B cell (primary cell): ENCODE results near the gene TLE6. TPM values are rescaled to one million over a fixed set of nuclear protein-coding genes. Genes with fewer than 3 reads are reported as not detected.

Experiments used
- ATAC-seq: fragments of 200-7000 bp; cut with Tn5 transposase; one replicate; pipeline ENCODE4 v1.10.0; 2021; ENCODE audit warnings: low read depth, mild to moderate bottlenecking, moderate number of reproducible peaks, moderate library complexity
- CTCF ChIA-PET: fragments of 350-600 bp; sonication (Branson Sonifier 250); formaldehyde crosslinking; loops from one replicate; lab custom pipeline; 2021; ENCODE audit warnings: antibody characterized with exemption, inconsistent platforms; lab: Charles Lee
- POLR2A ChIA-PET: fragments of 350-600 bp; sonication (Branson Sonifier 250); formaldehyde crosslinking; loops from one replicate; lab custom pipeline; 2021; ENCODE audit warnings: antibody characterized with exemption; lab: Charles Lee
- DNase-seq: peaks from one replicate; pipeline ENCODE4 v3.0.0; 2013
- H2AFZ ChIP-seq: 2 replicates; pipeline ENCODE4 v1.6.1; 2012; ENCODE audit warnings: mild to moderate bottlenecking, low read depth, low read length; ENCODE audit not compliant: insufficient read depth, poor library complexity, severe bottlenecking
- H3K27ac ChIP-seq, 2 donors: 1 replicate in 1 of 2; 2 replicates in 1 of 2; pipeline ENCODE4 v1.5.1; 2012 to 2013; ENCODE audit warnings: low read length in 2 of 2, mild to moderate bottlenecking in 2 of 2, moderate library complexity in 1 of 2
- H3K27me3 ChIP-seq, 4 experiments: fragments of 200-600 bp in 1 of 4; sonication (generic) in 1 of 4; replicated peaks in 1 of 4; 1 replicate in 2 of 4; 2 replicates in 2 of 4; pipeline versions ENCODE4 v1.6.1 to v1.7.0; 2013 to 2016; ENCODE audit warnings: low read length in 3 of 4, mild to moderate bottlenecking in 2 of 4, mixed read lengths in 1 of 4, moderate library complexity in 1 of 4; ENCODE audit not compliant: insufficient read depth in 4 of 4, control insufficient read depth in 3 of 4; ENCODE audit errors: control extremely low read depth in 1 of 4
- H3K36me3 ChIP-seq, 2 experiments: replicated peaks in 1 of 2; 1 replicate in 1 of 2; 2 replicates in 1 of 2; pipeline versions ENCODE4 v1.6.1 to v1.7.1; 2013; ENCODE audit warnings: low read length in 1 of 2; ENCODE audit not compliant: insufficient read depth in 2 of 2, control insufficient read depth in 1 of 2; ENCODE audit errors: control extremely low read depth in 1 of 2, extremely low read depth in 1 of 2
- H3K4me1 ChIP-seq, 2 donors: fragments of 200-600 bp in 1 of 2; sonication (generic) in 1 of 2; 1 replicate in 1 of 2; 2 replicates in 1 of 2; pipeline versions ENCODE4 v1.5.1 to v1.6.1; 2013 to 2017; ENCODE audit warnings: low read length in 2 of 2; ENCODE audit not compliant: control insufficient read depth in 2 of 2, insufficient read depth in 2 of 2
- H3K4me2 ChIP-seq: replicated peaks from 2 replicates; pipeline ENCODE3; 2012; ENCODE audit warnings: mild to moderate bottlenecking, low read depth, low read length; ENCODE audit not compliant: poor library complexity, severe bottlenecking
- H3K4me3 ChIP-seq, 5 experiments: fragments of 200-600 bp in 1 of 5; sonication (generic) in 1 of 5; 1 replicate in 3 of 5; 2 replicates in 2 of 5; pipeline versions ENCODE4 v1.5.1 to v1.7.0; 2011 to 2016; ENCODE audit warnings: low read length in 4 of 5, mild to moderate bottlenecking in 4 of 5, low read depth in 2 of 5, control low read depth in 1 of 5, moderate library complexity in 1 of 5; ENCODE audit not compliant: insufficient read depth in 1 of 5; ENCODE audit errors: control extremely low read depth in 1 of 5, extremely low read depth in 1 of 5
- H3K79me2 ChIP-seq: fragments of 200-600 bp; sonication (generic); one replicate; pipeline ENCODE4 v1.6.0; 2016; ENCODE audit warnings: low read length; ENCODE audit not compliant: control insufficient read depth, insufficient read depth
- H3K9ac ChIP-seq: fragments of 200-600 bp; sonication (generic); 2 replicates; pipeline ENCODE4 v1.6.1; 2017; ENCODE audit warnings: mild to moderate bottlenecking, low read length, moderate library complexity
- H3K9me3 ChIP-seq, 3 donors: one replicate each; pipeline versions ENCODE4 v1.6.1 to v1.7.1; 2013; ENCODE audit warnings: low read length in 2 of 3; ENCODE audit not compliant: control insufficient read depth in 2 of 3, insufficient read depth in 1 of 3; ENCODE audit errors: control extremely low read depth in 1 of 3
- H4K20me1 ChIP-seq: 2 replicates; pipeline ENCODE4 v1.6.0; 2012; ENCODE audit warnings: mild to moderate bottlenecking, low read length; ENCODE audit not compliant: insufficient read depth, control insufficient read depth, poor library complexity, severe bottlenecking
- H3K27ac Mint-ChIP-seq: one replicate; pipeline ENCODE4 v1.8.0; 2021; ENCODE audit warnings: mixed read lengths
- H3K27me3 Mint-ChIP-seq: one replicate; pipeline ENCODE4 v1.8.0; 2021; ENCODE audit warnings: mixed read lengths
- H3K4me1 Mint-ChIP-seq: one replicate; pipeline ENCODE4 v1.8.0; 2021; ENCODE audit warnings: mixed read lengths
- H3K4me3 Mint-ChIP-seq: one replicate; pipeline ENCODE4 v1.8.0; 2021; ENCODE audit warnings: mixed read lengths
- H3K9me3 Mint-ChIP-seq: one replicate; pipeline ENCODE4 v1.8.0; 2022; ENCODE audit warnings: mixed read lengths; ENCODE audit not compliant: insufficient read depth
- CTCF ChIP-seq: fragments of 200-600 bp; IDR thresholded peaks from one replicate; pipeline ENCODE4 v1.8.0; 2022; ENCODE audit warnings: antibody characterized with exemption, mild to moderate bottlenecking
- EZH2 ChIP-seq: IDR thresholded peaks from 2 replicates; pipeline ENCODE4 v1.6.1; 2012; ENCODE audit warnings: borderline replicate concordance, low read depth, mild to moderate bottlenecking, moderate library complexity, low read length; ENCODE audit not compliant: insufficient read depth, poor library complexity, severe bottlenecking
- WGBS: methylation state at CpG from one replicate; pipeline ENCODE4 v1.1.5; 2013; ENCODE audit warnings: missing lambda C conversion rate; ENCODE audit not compliant: insufficient coverage; 5-methylcytosine and 5-hydroxymethylcytosine counted together
- intact Hi-C: fragments of 100-400 bp; cut with micrococcal nuclease; formaldehyde crosslinking; loops from one replicate; pipeline ENCODE4 v1.10.0; 2022
- polyA plus RNA-seq: library from polyadenylated mRNA; depleted of rRNA; stranded (reverse); fragments of >200 nt; gene quantifications from 2 replicates; pipeline ENCODE4 v1.2.3, GENCODE V29; 2012
- total RNA-seq, 2 donors: library from RNA; stranded (reverse); fragments of 120-200 nt in 1 of 2; gene quantifications; 1 replicate in 1 of 2; 2 replicates in 1 of 2; pipeline versions ENCODE4 v1.2.3 to v1.2.4, GENCODE V29; 2013 to 2022

The TLE6 gene
- total and polyA plus RNA-seq, 2 donors (not counting 1 experiment from before 2014, with no cell fraction given): 1.5 to 3.0 TPM

DNA sequence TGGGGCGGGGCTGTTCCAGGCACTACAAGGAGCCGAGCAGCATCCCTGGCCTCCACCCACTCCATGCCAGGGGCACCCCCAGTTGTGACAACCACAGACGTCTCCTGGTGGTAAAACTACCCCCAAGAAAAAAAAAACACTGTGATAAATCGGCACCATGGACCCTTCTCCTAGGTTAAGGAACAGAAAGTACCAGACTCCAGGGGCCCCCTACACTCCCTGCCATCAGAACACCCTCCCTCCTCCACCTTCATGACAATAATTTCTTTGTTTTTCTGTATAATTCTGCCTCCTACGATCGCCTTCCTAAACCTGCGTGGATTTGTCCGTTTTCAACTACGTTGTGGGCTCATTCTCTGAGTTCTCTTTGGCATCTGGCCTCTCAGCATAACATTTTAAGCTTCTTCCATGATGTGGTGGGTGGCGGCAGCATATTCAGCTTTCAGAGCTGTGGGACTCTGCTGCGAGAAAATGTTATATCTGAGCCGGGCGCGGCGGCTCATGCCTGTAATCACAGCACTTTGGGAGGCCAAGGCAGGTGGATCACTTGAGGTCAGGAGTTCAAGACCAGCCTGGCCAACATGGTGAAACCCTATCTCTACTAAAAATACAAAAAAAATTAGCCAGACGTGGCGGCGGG, 43.1 kb downstream of the TLE6 start:
- H3K4me3 ChIP-seq: no peak overlapping the region
- H4K20me1 ChIP-seq: no peaks in the 10 kb centered on the region
- H2AFZ ChIP-seq: no peak overlapping the region
- no peak overlapping the region for H3K4me2 ChIP-seq
- ChIA-PET POLR2A (interaction anchor here (0.7 kb wide), 1 partner anchor 19 kb away, joined by 15 read pairs; no protein-coding TSS in a partner anchor), CTCF (no interaction called here)
- Mint-ChIP-seq H3K4me3 (no peak overlapping the region), H3K9me3 (no peaks in the 10 kb centered on the region), H3K27me3 (peaks cover 26% of the 10 kb centered on the region), H3K27ac (no peak overlapping the region), H3K4me1 (peaks cover 10% of the 10 kb centered on the region)
- no peak overlapping the region for H3K27ac ChIP-seq
- TF ChIP-seq CTCF (no peak), EZH2 (no peak)
- H3K36me3 ChIP-seq: no peaks in the 10 kb centered on the region
- intact Hi-C loops: no loop called here
- peaks cover 10 to 11% of the 10 kb centered on the region in 2 donors for H3K4me1 ChIP-seq
- no peak for DNase-seq
- no peak for ATAC-seq
- no peak overlapping the region for H3K9ac ChIP-seq
- H3K27me3 ChIP-seq: peaks cover 0 to 16% (median 7%) of the 10 kb centered on the region in 4 experiments
- 88% methylated on average over 13 of the region's 18 CpGs for WGBS
- no peaks in the 10 kb centered on the region for H3K9me3 ChIP-seq
- H3K79me2 ChIP-seq: no peaks in the 10 kb centered on the region

- Histone ChIP-seq H3K4me1 (peaks cover 21 to 26% of the 10 kb centered on the region in 2 donors), H4K20me1 (no peaks in the 10 kb centered on the region), H3K4me2 (peak overlapping the region; percentile 41), H3K4me3 (no peak overlapping the region), H3K79me2 (no peaks in the 10 kb centered on the region), H3K27ac (no peak overlapping the region), H3K9ac (no peak overlapping the region), H3K9me3 (peaks cover 0 to 9% (median 2%) of the 10 kb centered on the region in 3 donors), H3K36me3 (no peaks in the 10 kb centered on the region), H3K27me3 (peaks cover 0 to 50% (median 25%) of the 10 kb centered on the region in 4 experiments), H2AFZ (no peak overlapping the region)
- Mint-ChIP-seq H3K27ac (no peak overlapping the region), H3K4me3 (no peak overlapping the region), H3K4me1 (peaks cover 15% of the 10 kb centered on the region), H3K9me3 (no peaks in the 10 kb centered on the region), H3K27me3 (peaks cover 45% of the 10 kb centered on the region)
- TF ChIP-seq CTCF (no peak), EZH2 (no peak)
- intact Hi-C loops: no loop called here
- no peak for ATAC-seq
- DNase-seq: no peak
- POLR2A ChIA-PET: interaction anchor here (1.0 kb wide), 1 partner anchor 11 kb away, joined by 3 read pairs; no protein-coding TSS in a partner anchor
- WGBS: 31% methylated on average over 3 of the region's 5 CpGs
- CTCF ChIA-PET: interaction anchor here (1.4 kb wide), 1 partner anchor 62 kb away, joined by 6 read pairs; no protein-coding TSS in a partner anchor
These were observed 47.1 kb downstream of the TLE6 start for GRCh38 chr19:3024509-3024869.
